Measurements from ENCODE around the gene CCNQ.

The CCNQ gene

DNA sequence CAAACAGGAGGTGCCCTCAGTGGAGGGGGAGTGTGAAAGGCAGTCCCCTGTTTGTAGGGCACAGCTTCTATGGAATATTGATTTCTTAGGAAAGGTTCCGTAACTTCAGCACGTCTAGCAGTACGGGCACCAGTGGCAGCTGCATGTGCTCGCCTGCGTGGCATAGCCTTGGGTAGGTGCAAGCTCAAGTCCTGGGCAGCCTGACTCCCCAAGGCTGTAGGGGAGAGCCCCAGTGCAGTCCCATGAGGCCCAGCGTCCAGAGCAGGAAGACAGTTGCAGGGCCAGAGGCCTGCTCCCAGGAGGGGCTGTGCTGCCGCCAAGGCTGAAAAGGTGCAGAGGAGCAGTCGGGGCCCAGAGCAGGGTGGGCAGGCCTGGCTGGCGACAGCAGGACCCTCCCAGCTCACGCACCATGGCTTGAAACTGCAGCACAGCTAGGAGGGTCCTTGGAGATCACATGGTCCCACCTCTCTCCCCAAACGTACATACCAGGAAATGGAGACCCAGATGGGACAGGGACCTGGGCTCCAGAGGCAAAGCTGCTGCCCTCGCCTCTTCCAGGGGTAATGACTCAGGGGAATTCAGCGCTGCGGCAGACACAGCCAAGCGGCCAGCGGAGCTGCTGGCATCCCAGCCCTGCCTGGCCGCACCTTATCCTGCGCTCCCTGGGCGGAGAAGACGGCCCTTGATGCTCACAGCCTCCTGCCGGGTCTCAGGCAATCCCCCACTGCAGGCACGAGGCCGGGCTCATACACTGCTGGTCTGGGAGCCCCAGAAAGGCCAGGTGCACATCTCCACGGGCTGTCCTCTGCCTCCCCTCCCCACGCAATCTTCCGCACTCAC is 42.0 kb upstream of the CCNQ start:
- TF ChIP-seq, protein P1, sequence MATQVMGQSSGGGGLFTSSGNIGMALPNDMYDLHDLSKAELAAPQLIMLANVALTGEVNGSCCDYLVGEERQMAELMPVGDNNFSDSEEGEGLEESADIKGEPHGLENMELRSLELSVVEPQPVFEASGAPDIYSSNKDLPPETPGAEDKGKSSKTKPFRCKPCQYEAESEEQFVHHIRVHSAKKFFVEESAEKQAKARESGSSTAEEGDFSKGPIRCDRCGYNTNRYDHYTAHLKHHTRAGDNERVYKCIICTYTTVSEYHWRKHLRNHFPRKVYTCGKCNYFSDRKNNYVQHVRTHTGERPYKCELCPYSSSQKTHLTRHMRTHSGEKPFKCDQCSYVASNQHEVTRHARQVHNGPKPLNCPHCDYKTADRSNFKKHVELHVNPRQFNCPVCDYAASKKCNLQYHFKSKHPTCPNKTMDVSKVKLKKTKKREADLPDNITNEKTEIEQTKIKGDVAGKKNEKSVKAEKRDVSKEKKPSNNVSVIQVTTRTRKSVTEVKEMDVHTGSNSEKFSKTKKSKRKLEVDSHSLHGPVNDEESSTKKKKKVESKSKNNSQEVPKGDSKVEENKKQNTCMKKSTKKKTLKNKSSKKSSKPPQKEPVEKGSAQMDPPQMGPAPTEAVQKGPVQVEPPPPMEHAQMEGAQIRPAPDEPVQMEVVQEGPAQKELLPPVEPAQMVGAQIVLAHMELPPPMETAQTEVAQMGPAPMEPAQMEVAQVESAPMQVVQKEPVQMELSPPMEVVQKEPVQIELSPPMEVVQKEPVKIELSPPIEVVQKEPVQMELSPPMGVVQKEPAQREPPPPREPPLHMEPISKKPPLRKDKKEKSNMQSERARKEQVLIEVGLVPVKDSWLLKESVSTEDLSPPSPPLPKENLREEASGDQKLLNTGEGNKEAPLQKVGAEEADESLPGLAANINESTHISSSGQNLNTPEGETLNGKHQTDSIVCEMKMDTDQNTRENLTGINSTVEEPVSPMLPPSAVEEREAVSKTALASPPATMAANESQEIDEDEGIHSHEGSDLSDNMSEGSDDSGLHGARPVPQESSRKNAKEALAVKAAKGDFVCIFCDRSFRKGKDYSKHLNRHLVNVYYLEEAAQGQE (IDR thresholded peaks at IDR 0.05; ENCODE audit: insufficient replicate concordance, low read depth): no peak
- no peak for TF ChIP-seq SPI1 (IDR thresholded peaks at IDR 0.05; ENCODE audit: borderline replicate concordance, low read depth)
- no peak for TF ChIP-seq CTCF (IDR thresholded peaks at IDR 0.05; ENCODE audit: insufficient read depth, low read length)
- DNase-seq (ENCODE audit: low read depth in 1 of 2, low spot score in 1 of 2): no peak
- H3K27me3 ChIP-seq (ENCODE audit: insufficient read depth, poor library complexity, severe bottlenecking): peaks cover 41% of the 10 kb centered on the region
- H3K4me3 ChIP-seq (replicated peaks; ENCODE audit: insufficient read depth, low read length): no peak overlapping the region
- H3K27ac ChIP-seq (replicated peaks): no peak overlapping the region

- no peak overlapping the region for H3K27ac ChIP-seq (replicated peaks)
- DNase-seq (ENCODE audit: low read depth in 1 of 2, low spot score in 1 of 2): no peak
- no peak overlapping the region for H3K4me3 ChIP-seq (replicated peaks; ENCODE audit: insufficient read depth, low read length)
- TF ChIP-seq POLR2AphosphoS5 (IDR thresholded peaks at IDR 0.05; ENCODE audit: low read depth): no peak
- no peak for TF ChIP-seq CTCF (IDR thresholded peaks at IDR 0.05; ENCODE audit: insufficient read depth, low read length)
- TF ChIP-seq GABPA (IDR thresholded peaks at IDR 0.05; ENCODE audit: low read depth): no peak
- TF ChIP-seq, protein P1 (IDR thresholded peaks at IDR 0.05; ENCODE audit: insufficient replicate concordance, low read depth): no peak
- no peak for TF ChIP-seq SPI1 (IDR thresholded peaks at IDR 0.05; ENCODE audit: borderline replicate concordance, low read depth)
- peaks cover 38% of the 10 kb centered on the region for H3K27me3 ChIP-seq (ENCODE audit: insufficient read depth, poor library complexity, severe bottlenecking)
Measured at GRCh38 chrX:153640045-153640686, 41.2 kb upstream of the CCNQ start.

DNA sequence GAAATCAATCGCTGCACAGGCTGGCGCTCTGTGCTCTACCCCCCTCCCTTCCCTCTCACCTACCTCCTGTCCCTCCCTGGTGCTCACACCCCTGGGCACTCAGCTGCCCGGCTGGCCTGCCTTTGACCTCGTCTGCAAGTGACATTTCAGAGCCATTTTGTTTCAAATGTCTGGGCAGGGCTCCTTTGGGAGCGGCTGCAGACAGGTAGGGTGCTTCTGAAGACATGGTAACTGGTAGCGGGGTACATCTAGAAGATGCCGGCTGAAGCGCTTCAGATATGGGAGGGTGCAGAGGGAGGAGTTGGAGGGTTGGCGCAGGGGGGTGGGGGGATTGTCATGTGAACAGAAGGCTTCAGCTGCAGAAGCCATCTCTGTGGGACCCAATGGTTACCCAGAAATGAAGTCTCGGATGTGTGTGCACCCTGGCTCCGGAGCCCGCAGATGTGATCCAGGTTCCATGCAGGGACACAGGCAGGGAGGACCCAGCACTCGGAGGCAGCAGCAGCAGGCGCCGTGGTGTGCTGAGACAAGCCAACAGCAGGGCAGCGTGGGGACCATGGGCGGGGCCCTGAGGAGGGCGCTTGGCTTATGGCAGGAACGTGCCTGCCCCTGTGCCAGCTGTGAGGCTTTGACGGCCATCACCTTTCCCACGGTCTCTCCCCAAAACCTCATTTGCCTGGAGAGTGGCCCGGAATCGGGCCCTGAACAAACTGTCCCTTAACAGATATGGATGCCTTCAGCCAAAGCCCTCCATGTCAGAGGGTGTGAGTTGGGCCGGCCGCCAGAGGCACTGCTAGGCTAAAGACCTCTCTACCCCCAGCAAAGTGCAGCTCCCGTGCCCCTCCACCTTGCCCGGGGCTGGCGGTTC is 40.5 kb upstream of the CCNQ start:
- H3K4me3 ChIP-seq (replicated peaks; ENCODE audit: insufficient read depth, low read length): no peak overlapping the region
- TF ChIP-seq CTCF (IDR thresholded peaks at IDR 0.05; ENCODE audit: insufficient read depth, low read length) (no peak), SPI1 (IDR thresholded peaks at IDR 0.05; ENCODE audit: borderline replicate concordance, low read depth) (no peak), GABPA (IDR thresholded peaks at IDR 0.05; ENCODE audit: low read depth) (no peak), POLR2AphosphoS5 (IDR thresholded peaks at IDR 0.05; ENCODE audit: low read depth) (no peak)
- TF ChIP-seq, protein P1 (IDR thresholded peaks at IDR 0.05; ENCODE audit: insufficient replicate concordance, low read depth): no peak
- peaks cover 30% of the 10 kb centered on the region for H3K27me3 ChIP-seq (ENCODE audit: insufficient read depth, poor library complexity, severe bottlenecking)
- no peak overlapping the region for H3K27ac ChIP-seq (replicated peaks)
- DNase-seq (ENCODE audit: low read depth in 1 of 2, low spot score in 1 of 2): no peak
